SU-DHL-6 (cell line): ENCODE results near the gene CLEC17A.

Experiments used
- H2AFZ ChIP-seq: fragments of 200-600 bp; sonication (generic); 2 replicates; pipeline ENCODE4 v1.6.1; 2014; ENCODE audit warnings: low read depth, mild to moderate bottlenecking, moderate library complexity, mixed read lengths, antibody characterized with exemption, low read length; ENCODE audit not compliant: severe bottlenecking
- H3F3A ChIP-seq: fragments of 200-600 bp; shearing (Covaris generic); 2 replicates; pipeline ENCODE4 v1.6.0; 2016; ENCODE audit warnings: antibody characterized with exemption, mild to moderate bottlenecking; ENCODE audit not compliant: insufficient read depth
- H3K27ac ChIP-seq: fragments of 200-600 bp; sonication (generic); 2 replicates; pipeline ENCODE4 v1.5.1; 2016; ENCODE audit warnings: low read depth, mild to moderate bottlenecking, low read length, moderate library complexity, mixed read lengths
- H3K27me3 ChIP-seq: fragments of 200-600 bp; sonication (generic), shearing (Covaris generic); 2 replicates; pipeline ENCODE4 v1.6.0; 2014; ENCODE audit warnings: mild to moderate bottlenecking, low read length
- H3K36me3 ChIP-seq: fragments of 200-600 bp; sonication (generic); 2 replicates; pipeline ENCODE4 v1.6.1; 2014; ENCODE audit warnings: mild to moderate bottlenecking, low read length, mixed read lengths
- H3K4me2 ChIP-seq: fragments of 300-600, 200-600 bp; shearing (Covaris generic), sonication (generic); 2 replicates; pipeline ENCODE4 v1.6.0; 2014; ENCODE audit warnings: low read length, low read depth, mild to moderate bottlenecking; ENCODE audit not compliant: poor library complexity, severe bottlenecking
- H3K4me3 ChIP-seq: fragments of 200-600 bp; sonication (generic); 2 replicates; pipeline ENCODE4 v1.5.1; 2014; ENCODE audit warnings: antibody characterized with exemption, low read length, mild to moderate bottlenecking, mixed read lengths; ENCODE audit not compliant: insufficient read depth, poor library complexity, severe bottlenecking
- H3K79me2 ChIP-seq: fragments of 200-600 bp; sonication (generic); 2 replicates; pipeline ENCODE4 v1.6.1; 2014; ENCODE audit warnings: mild to moderate bottlenecking, low read length, moderate library complexity; ENCODE audit not compliant: insufficient read depth
- H3K9ac ChIP-seq: fragments of 200-600 bp; sonication (generic); 2 replicates; pipeline ENCODE4 v1.7.0; 2014; ENCODE audit warnings: mild to moderate bottlenecking, low read length
- H3K9me2 ChIP-seq: fragments of 200-600 bp; sonication (generic); replicated peaks from 2 replicates; pipeline ENCODE4 v1.6.1; 2014; ENCODE audit warnings: low read length; ENCODE audit not compliant: insufficient read depth
- H3K9me3 ChIP-seq: fragments of 200-600 bp; sonication (generic); 2 replicates; pipeline ENCODE4 v1.6.1; 2014; ENCODE audit warnings: low read length, mixed read lengths; ENCODE audit not compliant: insufficient read depth
- H4K20me1 ChIP-seq: fragments of 200-600 bp; sonication (generic); 2 replicates; pipeline ENCODE4 v1.6.1; 2014; ENCODE audit warnings: low read depth, mild to moderate bottlenecking, antibody characterized with exemption, low read length, moderate library complexity, mixed read lengths
- CTCF ChIP-seq: fragments of 200-600 bp; sonication (generic); IDR thresholded peaks from one replicate; pipeline ENCODE4 v1.5.1; 2017; ENCODE audit warnings: antibody characterized with exemption, mild to moderate bottlenecking, low read length, moderate library complexity; ENCODE audit not compliant: insufficient read depth, poor library complexity, severe bottlenecking
- EZH2phosphoT487 ChIP-seq: fragments of 200-600 bp; sonication (generic), shearing (Covaris generic); conservative IDR thresholded peaks from 2 replicates; pipeline ENCODE4 v1.6.1; 2018; ENCODE audit warnings: mild to moderate bottlenecking, antibody characterized with exemption, low read length, moderate library complexity, mixed read lengths

The CLEC17A gene

DNA sequence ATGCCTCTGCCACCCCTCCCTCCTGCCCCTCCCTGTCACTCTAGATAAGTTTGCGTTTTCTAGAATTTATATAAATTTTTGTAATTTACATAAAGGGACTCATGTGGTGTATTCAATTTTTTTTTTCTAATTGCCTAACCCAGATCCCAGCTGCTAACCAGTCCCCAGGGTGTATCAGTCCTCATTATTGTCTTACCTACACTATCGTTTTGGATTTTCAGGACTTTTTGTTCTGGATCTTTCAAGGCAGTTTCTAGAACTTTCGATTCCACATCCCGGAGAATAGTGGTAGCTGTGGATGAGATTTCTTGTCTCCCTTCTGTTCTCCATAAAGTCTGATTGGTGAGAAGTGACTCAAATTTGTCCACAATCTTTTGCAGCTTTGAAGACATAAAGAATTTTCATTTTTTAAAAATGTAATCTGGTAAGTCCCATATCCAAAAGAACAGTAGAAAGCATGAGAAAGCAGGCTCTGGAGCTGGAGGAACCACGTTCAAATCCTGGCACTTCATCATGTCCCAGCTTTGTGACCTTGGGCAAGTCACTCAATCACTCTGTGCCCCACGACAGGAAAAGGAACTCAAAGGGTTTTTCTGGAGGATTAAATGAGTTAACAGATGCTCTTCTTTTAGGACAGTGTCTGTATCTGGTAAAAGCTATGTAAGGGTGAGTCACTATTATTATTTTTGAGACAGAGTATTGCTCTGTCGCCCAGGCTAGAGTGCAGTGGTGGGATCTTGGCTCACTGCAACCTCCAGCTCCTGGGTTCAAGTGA is 72.1 kb downstream of the CLEC17A start:
- H4K20me1 ChIP-seq = no peaks in the 10 kb centered on the region
- no peaks in the 10 kb centered on the region for H3K79me2 ChIP-seq
- no peaks in the 10 kb centered on the region for H3K27me3 ChIP-seq
- no peaks in the 10 kb centered on the region for H3F3A ChIP-seq
- no peak overlapping the region for H3K27ac ChIP-seq
- no peaks in the 10 kb centered on the region for H3K36me3 ChIP-seq
- H2AFZ ChIP-seq = no peak overlapping the region
- H3K9me3 ChIP-seq = no peaks in the 10 kb centered on the region
- H3K4me3 ChIP-seq = no peak overlapping the region
- H3K9ac ChIP-seq = no peak overlapping the region
- no peaks in the 10 kb centered on the region for H3K9me2 ChIP-seq
- TF ChIP-seq CTCF = no peak
- no peak overlapping the region for H3K4me2 ChIP-seq

DNA sequence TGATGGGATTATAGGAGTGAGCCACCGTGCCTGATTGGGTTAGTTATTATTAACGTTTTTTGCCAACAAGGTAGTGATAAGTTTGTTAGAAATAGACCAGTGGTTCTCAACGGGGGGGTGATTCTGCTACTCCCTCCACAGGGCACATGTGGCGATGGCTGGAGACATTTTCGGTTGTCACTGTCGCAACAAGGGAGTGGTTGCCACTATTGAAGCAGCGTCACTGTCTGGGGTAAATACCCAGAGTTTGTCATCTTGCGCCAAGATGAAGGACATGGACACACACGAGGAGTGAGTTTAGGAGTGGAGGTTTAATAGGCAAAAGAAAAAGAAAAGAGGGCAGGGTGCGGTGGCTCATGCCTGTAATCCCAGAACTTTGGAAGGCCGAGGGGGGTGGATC is 72.8 kb downstream of the CLEC17A start:
- Histone ChIP-seq H2AFZ (no peak overlapping the region), H3K79me2 (no peaks in the 10 kb centered on the region), H3K36me3 (no peaks in the 10 kb centered on the region), H4K20me1 (no peaks in the 10 kb centered on the region), H3K9me3 (no peaks in the 10 kb centered on the region), H3K27me3 (no peaks in the 10 kb centered on the region), H3K27ac (no peak overlapping the region), H3K4me3 (no peak overlapping the region), H3K9me2 (no peaks in the 10 kb centered on the region), H3K4me2 (no peak overlapping the region), H3K9ac (no peak overlapping the region), H3F3A (no peaks in the 10 kb centered on the region)
- TF ChIP-seq CTCF = no peak
- no peak for TF ChIP-seq EZH2phosphoT487

- no peaks in the 10 kb centered on the region for H3K9me2 ChIP-seq
- H3K27me3 ChIP-seq = no peaks in the 10 kb centered on the region
- H3F3A ChIP-seq = no peaks in the 10 kb centered on the region
- H3K4me3 ChIP-seq = no peak overlapping the region
- H3K27ac ChIP-seq = no peak overlapping the region
- H3K36me3 ChIP-seq = no peaks in the 10 kb centered on the region
- no peaks in the 10 kb centered on the region for H4K20me1 ChIP-seq
- no peak overlapping the region for H3K4me2 ChIP-seq
- H3K79me2 ChIP-seq = no peaks in the 10 kb centered on the region
- H3K9ac ChIP-seq = no peak overlapping the region
- no peaks in the 10 kb centered on the region for H3K9me3 ChIP-seq
- H2AFZ ChIP-seq = no peak overlapping the region
- TF ChIP-seq CTCF (no peak), EZH2phosphoT487 (no peak)
Measured at GRCh38 chr19:14659874-14660489, 77.1 kb downstream of the CLEC17A start.
